Prostate gland (tissue), 2 donors: ENCODE measurements around the gene PIPOX. TPM values are rescaled to one million over a fixed set of nuclear protein-coding genes. Genes with fewer than 3 reads are reported as not detected.

Source experiments
- DNase-seq: peaks from one replicate; pipeline ENCODE4 v3.0.0-alpha.2; 2019; ENCODE audit warnings: low spot score
- H3K27ac ChIP-seq, 2 donors: fragments of 200-600 bp; sonication (generic); 2 replicates each; pipeline ENCODE4 v1.5.1; 2017 to 2019
- H3K27me3 ChIP-seq: fragments of 200-600 bp; sonication (generic); replicated peaks from 2 replicates; pipeline ENCODE4 v1.5.1; 2019; ENCODE audit not compliant: insufficient read depth
- H3K36me3 ChIP-seq, 2 donors: fragments of 200-600 bp; sonication (generic); 1 replicate in 1 of 2; 2 replicates in 1 of 2; pipeline versions ENCODE4 v1.5.1 to v1.8.1; 2017 to 2019
- H3K4me1 ChIP-seq: fragments of 200-600 bp; sonication (generic); replicated peaks from 2 replicates; pipeline ENCODE4 v1.5.1; 2019
- H3K4me3 ChIP-seq, 2 donors: fragments of 200-600 bp; sonication (generic); 2 replicates each; pipeline ENCODE4 v1.5.1; 2017 to 2019
- H3K9me3 ChIP-seq: fragments of 200-600 bp; sonication (generic); 2 replicates; pipeline ENCODE4 v1.5.1; 2017
- CTCF ChIP-seq, 4 experiments: fragments of 200-600 bp in 2 of 4; fragments of 450-650 bp in 2 of 4; sonication (generic) in 2 of 4; IDR thresholded peaks; 1 replicate in 3 of 4; 2 replicates in 1 of 4; pipeline ENCODE4 v1.5.1; 2016 to 2019; ENCODE audit warnings: antibody characterized with exemption in 4 of 4, mild to moderate bottlenecking in 2 of 4, moderate library complexity in 2 of 4
- POLR2A ChIP-seq: fragments of 450-650 bp; IDR thresholded peaks from one replicate; pipeline ENCODE4 v1.6.1; 2016; ENCODE audit warnings: antibody characterized with exemption, mild to moderate bottlenecking
- POLR2AphosphoS5 ChIP-seq: sonication (generic); formaldehyde crosslinking; IDR thresholded peaks from one replicate; pipeline ENCODE4 v1.6.1; 2017; ENCODE audit warnings: antibody characterized with exemption
- WGBS: methylation state at CpG from one replicate; pipeline ENCODE4 v1.1.5; 2018; 5-methylcytosine and 5-hydroxymethylcytosine counted together
- intact Hi-C: fragments of 100-400 bp; cut with DNase I; formaldehyde crosslinking; loops from one replicate; pipeline ENCODE4 v1.14.2; 2022
- total RNA-seq, 2 donors: library from RNA; depleted of rRNA; stranded (reverse); fragments of >200 nt; gene quantifications; one replicate each; pipeline ENCODE4 v1.1.0, GENCODE V29; 2016

Gene PIPOX
- total RNA-seq, 2 donors from 2014 or later, result 3.1 to 6.2 TPM

- TF ChIP-seq POLR2A, result no peak
- TF ChIP-seq POLR2AphosphoS5, result no peak
- TF ChIP-seq CTCF (IDR thresholded peaks at IDR 0.05), result no peak
- no peaks in the 10 kb centered on the region for H3K4me1 ChIP-seq
- H3K27me3 ChIP-seq, result no peaks in the 10 kb centered on the region
- no peaks in the 10 kb centered on the region for H3K9me3 ChIP-seq
- intact Hi-C loops, result no loop called here
- whole genome bisulfite sequencing, result 79% methylated on average over 9 of the region's 9 CpGs
- no peaks in the 10 kb centered on the region for H3K36me3 ChIP-seq
- H3K27ac ChIP-seq, result no peak overlapping the region
- H3K4me3 ChIP-seq, result no peak overlapping the region
- DNase-seq, result no peak
Measured at GRCh38 chr17:29070781-29071180, 27.8 kb downstream of the PIPOX start.

- no peaks in the 10 kb centered on the region for H3K4me1 ChIP-seq
- WGBS, result 95% methylated on average over 1 of the region's 1 CpG
- DNase-seq, result no peak
- intact Hi-C loops, result no loop called here
- H3K4me3 ChIP-seq, result no peak overlapping the region
- no peaks in the 10 kb centered on the region for H3K36me3 ChIP-seq
- TF ChIP-seq POLR2AphosphoS5 (no peak), CTCF (IDR thresholded peaks at IDR 0.05) (no peak), POLR2A (no peak)
- no peaks in the 10 kb centered on the region for H3K27me3 ChIP-seq
- H3K9me3 ChIP-seq, result no peaks in the 10 kb centered on the region
- H3K27ac ChIP-seq, result no peak overlapping the region
Measured at GRCh38 chr17:29071303-29071702, 28.4 kb downstream of the PIPOX start.

- no peak for DNase-seq
- no peaks in the 10 kb centered on the region for H3K27me3 ChIP-seq
- H3K27ac ChIP-seq, result no peak overlapping the region
- H3K9me3 ChIP-seq, result no peaks in the 10 kb centered on the region
- intact Hi-C loops, result no loop called here
- WGBS, result 88% methylated on average over 1 of the region's 2 CpGs
- no peak overlapping the region for H3K4me3 ChIP-seq
- H3K4me1 ChIP-seq, result no peaks in the 10 kb centered on the region
- H3K36me3 ChIP-seq, result no peaks in the 10 kb centered on the region
- no peak for TF ChIP-seq CTCF (IDR thresholded peaks at IDR 0.05)
- no peak for TF ChIP-seq POLR2AphosphoS5
- no peak for TF ChIP-seq POLR2A
Measured at GRCh38 chr17:29073045-29073444, 30.1 kb downstream of the PIPOX start.

- 72% methylated on average over 4 of the region's 4 CpGs for WGBS
- intact Hi-C loops, result no loop called here
Measured at GRCh38 chr17:29073520-29073919, 30.6 kb downstream of the PIPOX start.

More at GRCh38 chr17:29073520-29073919, 30.6 kb downstream of the PIPOX start:
- H3K36me3 ChIP-seq, result no peaks in the 10 kb centered on the region
- H3K27ac ChIP-seq, result no peak overlapping the region
- TF ChIP-seq POLR2AphosphoS5, result no peak
- no peak for TF ChIP-seq CTCF (IDR thresholded peaks at IDR 0.05)
- no peak for TF ChIP-seq POLR2A
- H3K9me3 ChIP-seq, result no peaks in the 10 kb centered on the region
- H3K27me3 ChIP-seq, result no peaks in the 10 kb centered on the region
- H3K4me3 ChIP-seq, result no peak overlapping the region
- no peaks in the 10 kb centered on the region for H3K4me1 ChIP-seq
- DNase-seq, result no peak
